Measurements from ENCODE around the gene MROH7. TPM values are rescaled to one million over a fixed set of nuclear protein-coding genes. Genes with fewer than 3 reads are reported as not detected.

Gene MROH7
- total RNA-seq, 4 donors from 2014 or later, result 0.42 to 1.3 (median 0.89) TPM

DNA sequence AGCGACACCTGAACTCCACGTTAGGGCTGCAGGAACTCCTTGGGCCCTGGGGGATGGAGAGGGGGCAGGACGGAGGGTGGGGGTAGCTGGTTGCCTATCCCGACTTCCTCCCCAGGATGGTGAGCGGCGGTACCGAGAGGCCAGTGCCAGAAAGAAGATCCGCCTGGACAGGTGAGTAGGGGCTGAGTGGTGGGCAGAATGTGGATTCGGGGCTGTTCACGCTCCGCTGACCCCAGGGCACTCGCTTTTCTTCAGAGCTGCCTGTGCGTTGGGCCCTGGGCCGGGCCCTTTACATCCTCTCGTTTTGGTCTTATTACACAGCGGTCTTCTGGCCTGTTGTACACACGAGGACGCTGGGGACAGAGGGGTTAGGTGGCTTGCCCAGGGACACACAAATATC, 39.0 kb upstream of the MROH7 start:
- ATAC-seq, result no peak
- no peak for DNase-seq
- Histone ChIP-seq H3K27me3 (no peaks in the 10 kb centered on the region), H3K9me3 (no peaks in the 10 kb centered on the region), H3K4me1 (no peaks in the 10 kb centered on the region), H3K4me3 (no peak overlapping the region), H3K27ac (no peak overlapping the region), H3K36me3 (peaks cover 0 to 18% of the 10 kb centered on the region in 2 donors)
- intact Hi-C loops (cut with DNase I; ENCODE audit: low total_unique reads), result no loop called here
- no peak for TF ChIP-seq CTCF (IDR thresholded peaks at IDR 0.05 in 4 of 5, conservative IDR thresholded peaks at IDR 0.05 in 1 of 5)
- no peak for TF ChIP-seq POLR2A (IDR thresholded peaks at IDR 0.05)
- in situ Hi-C loops (cut with MboI; ENCODE audit: low sequenced_read_pairs in 4 of 4), result no loop called here

DNA sequence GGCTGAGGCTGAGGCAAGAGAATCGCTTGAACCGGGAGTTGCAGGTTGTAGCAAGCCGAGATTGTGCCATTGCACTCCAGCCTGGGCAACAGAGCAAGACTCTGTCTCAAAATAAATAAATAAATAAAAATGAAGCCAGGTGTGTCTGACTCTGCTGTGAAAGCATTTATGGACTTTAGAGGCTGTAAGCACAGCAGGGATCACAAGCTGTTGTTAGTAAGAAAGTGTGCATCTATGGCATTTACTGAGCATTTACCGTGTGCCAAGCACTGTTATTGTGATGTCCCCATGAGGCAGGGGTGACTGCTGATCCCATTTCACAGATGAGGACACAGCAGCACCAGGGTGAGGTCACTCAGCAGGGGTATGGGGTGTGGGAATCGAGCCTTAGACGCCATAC, 38.3 kb upstream of the MROH7 start:
- no peaks in the 10 kb centered on the region for H3K9me3 ChIP-seq
- in situ Hi-C loops (cut with MboI; ENCODE audit: low sequenced_read_pairs in 4 of 4), result no loop called here
- H3K36me3 ChIP-seq, result peaks cover 0 to 18% of the 10 kb centered on the region in 2 donors
- no peaks in the 10 kb centered on the region for H3K27me3 ChIP-seq
- no peak overlapping the region for H3K4me3 ChIP-seq
- H3K27ac ChIP-seq, result no peak overlapping the region
- TF ChIP-seq CTCF (IDR thresholded peaks at IDR 0.05 in 4 of 5, conservative IDR thresholded peaks at IDR 0.05 in 1 of 5), result no peak
- TF ChIP-seq POLR2A (IDR thresholded peaks at IDR 0.05), result no peak
- intact Hi-C loops (cut with DNase I; ENCODE audit: low total_unique reads), result no loop called here
- DNase-seq, result no peak
- no peak for ATAC-seq
- H3K4me1 ChIP-seq, result no peaks in the 10 kb centered on the region

DNA sequence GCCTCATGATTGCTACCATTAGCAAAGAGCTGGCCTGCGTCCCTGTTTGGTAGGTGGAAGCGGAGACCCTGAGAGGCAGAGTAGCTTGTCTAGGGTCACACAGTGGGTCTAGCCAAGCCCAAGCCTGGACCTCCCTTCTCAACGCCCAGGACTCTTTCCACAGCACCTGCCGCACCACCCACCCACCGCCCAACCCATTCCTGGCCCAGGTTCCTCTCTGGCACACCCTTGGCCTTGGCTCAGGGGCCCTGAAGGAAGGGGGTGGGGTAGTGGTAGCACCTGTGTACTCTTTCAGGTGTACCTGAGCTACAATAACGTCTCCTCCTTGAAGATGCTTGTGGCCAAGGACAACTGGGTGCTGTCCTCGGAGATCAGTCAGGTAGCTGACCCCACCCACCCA, 37.5 kb upstream of the MROH7 start:
- H3K9me3 ChIP-seq, result no peaks in the 10 kb centered on the region
- TF ChIP-seq POLR2A (IDR thresholded peaks at IDR 0.05) (no peak), CTCF (IDR thresholded peaks at IDR 0.05 in 4 of 5, conservative IDR thresholded peaks at IDR 0.05 in 1 of 5) (no peak)
- ATAC-seq (no peak), DNase-seq (no peak)
- H3K36me3 ChIP-seq, result peaks cover 0 to 18% of the 10 kb centered on the region in 2 donors
- H3K27me3 ChIP-seq, result no peaks in the 10 kb centered on the region
- in situ Hi-C loops (cut with MboI; ENCODE audit: low sequenced_read_pairs in 4 of 4) (no loop called here), intact Hi-C loops (cut with DNase I; ENCODE audit: low total_unique reads) (no loop called here)
- H3K27ac ChIP-seq, result no peak overlapping the region
- H3K4me1 ChIP-seq, result no peaks in the 10 kb centered on the region
- no peak overlapping the region for H3K4me3 ChIP-seq

GRCh38 chr1:54604572-54605370, 36.8 kb upstream of the MROH7 start:
- in situ Hi-C loops (cut with MboI; ENCODE audit: low sequenced_read_pairs in 4 of 4), result no loop called here
- no peaks in the 10 kb centered on the region for H3K9me3 ChIP-seq
- TF ChIP-seq POLR2A (IDR thresholded peaks at IDR 0.05), result no peak
- no peak for TF ChIP-seq CTCF (IDR thresholded peaks at IDR 0.05 in 4 of 5, conservative IDR thresholded peaks at IDR 0.05 in 1 of 5)
- H3K27me3 ChIP-seq, result no peaks in the 10 kb centered on the region
- DNase-seq, result no peak
- H3K36me3 ChIP-seq, result peaks cover 0 to 18% of the 10 kb centered on the region in 2 donors
- intact Hi-C loops (cut with DNase I; ENCODE audit: low total_unique reads), result no loop called here
- no peak overlapping the region for H3K4me3 ChIP-seq
- H3K27ac ChIP-seq, result no peak overlapping the region
- H3K4me1 ChIP-seq, result no peaks in the 10 kb centered on the region
- ATAC-seq, result no peak

Measured in gastrocnemius medialis (tissue), 4 donors.